ENCODE data around the gene KCNN3.

KCNN3 gene

DNA sequence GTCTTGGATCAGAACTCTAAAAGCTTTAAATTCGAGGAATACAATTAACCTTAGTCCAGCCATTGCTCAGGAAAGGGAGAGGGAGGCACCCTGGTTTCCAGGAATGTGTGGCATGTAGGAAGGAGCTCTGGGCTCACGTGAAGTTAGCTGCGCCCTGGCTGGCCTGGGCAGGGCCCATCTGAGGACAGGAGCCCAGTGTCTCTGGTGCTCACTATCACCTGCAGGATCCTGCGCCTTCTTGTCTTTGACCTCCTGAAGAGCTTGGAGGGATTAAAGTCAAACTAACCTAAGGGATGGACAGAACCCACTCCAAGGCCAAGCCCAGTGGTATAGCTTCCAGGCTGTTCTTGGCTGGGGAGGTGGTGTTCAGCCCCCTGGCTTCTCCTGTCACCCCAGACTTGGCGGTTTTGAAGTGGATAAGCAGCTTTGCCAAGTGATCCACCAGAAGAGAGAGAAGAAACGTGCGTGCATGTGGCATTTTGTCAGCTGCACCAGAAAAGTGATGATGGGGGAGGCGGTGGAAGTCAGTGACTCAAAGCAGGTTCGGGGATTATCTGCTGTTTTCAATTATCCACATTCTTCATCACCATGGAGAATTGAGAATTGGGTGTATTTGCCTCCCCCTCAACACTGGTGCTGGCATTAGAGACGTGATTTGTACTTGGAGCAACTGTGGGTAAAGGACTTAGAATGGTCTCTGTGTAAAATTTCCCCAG, 11.9 kb upstream of the KCNN3 start:
- H3K4me3 ChIP-seq (ENCODE audit: low read depth, low read length): no peak overlapping the region

DNA sequence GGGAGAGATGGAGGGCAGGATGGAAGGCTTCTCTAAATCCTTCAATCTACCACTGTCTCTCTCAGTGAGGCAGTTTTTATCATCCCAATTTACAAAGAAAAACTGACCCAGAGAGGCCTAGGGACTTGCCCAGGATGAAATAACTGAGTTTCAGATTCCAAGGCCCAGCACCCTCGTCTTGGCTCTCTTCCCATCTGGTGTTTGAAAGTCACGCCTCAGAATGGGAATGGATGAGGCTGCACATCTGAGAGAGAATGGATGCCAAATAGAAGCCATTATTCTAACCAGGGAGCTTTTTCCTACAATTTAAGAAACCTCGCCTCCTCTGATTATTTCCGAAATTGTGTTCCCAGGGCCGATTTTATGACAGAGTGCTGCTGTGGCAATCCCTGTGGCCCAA, 10.6 kb upstream of the KCNN3 start:
- H3K4me3 ChIP-seq (ENCODE audit: low read depth, low read length): no peak overlapping the region

DNA sequence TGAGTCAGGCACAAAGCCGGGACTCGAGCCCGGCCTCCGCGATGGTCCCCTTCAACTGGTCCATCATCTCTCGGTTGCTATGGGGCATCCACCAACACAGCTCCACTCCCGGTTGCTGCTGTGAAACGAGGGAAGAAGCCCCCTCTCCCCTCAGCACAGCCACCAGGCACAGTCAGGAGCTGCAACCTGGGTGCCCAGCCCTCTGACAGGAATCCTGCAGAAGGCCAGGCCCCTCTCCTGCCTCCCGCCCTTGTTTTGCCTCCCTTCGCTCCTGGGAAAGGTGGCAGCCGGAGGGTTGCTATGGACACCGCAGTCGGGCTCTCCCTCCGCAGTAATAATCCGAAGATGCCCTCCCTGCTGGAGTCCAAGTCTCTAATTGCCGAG, 8.9 kb upstream of the KCNN3 start:
- H3K4me3 ChIP-seq (ENCODE audit: low read depth, low read length): no peak overlapping the region

DNA sequence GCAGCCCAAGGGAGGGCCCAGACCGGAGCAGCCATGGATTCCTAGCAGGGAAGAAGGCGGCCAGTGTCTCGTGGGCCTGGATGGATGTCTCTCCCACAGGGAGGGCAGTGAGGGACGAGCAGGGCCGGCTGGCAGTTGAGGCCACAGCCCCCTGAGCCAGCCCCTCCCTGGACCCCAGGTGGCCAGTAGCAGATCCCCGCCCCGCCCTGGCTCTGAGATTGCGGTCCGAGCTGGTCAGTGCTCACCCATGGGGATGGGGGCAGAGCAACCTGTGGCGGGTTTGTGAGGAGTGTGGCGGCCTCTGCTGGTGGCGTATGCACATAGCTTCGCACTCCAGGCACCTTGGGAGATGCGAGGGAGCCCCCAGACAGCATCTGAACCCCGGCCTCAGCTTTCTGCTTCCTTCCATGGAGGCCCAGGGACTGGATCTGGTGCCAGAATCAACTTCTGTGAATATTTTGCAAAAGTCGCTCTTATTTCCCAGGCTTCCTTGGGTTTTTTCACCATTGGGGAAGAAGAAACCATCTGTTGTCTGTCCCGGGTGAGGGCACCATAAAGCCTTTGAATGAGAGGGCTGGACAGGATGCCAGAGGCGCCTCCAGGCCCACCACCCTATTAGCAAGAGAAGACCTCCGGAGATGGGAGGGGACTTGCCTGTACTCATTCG, 8.4 kb upstream of the KCNN3 start:
- H3K4me3 ChIP-seq (ENCODE audit: low read depth, low read length): no peak overlapping the region

DNA sequence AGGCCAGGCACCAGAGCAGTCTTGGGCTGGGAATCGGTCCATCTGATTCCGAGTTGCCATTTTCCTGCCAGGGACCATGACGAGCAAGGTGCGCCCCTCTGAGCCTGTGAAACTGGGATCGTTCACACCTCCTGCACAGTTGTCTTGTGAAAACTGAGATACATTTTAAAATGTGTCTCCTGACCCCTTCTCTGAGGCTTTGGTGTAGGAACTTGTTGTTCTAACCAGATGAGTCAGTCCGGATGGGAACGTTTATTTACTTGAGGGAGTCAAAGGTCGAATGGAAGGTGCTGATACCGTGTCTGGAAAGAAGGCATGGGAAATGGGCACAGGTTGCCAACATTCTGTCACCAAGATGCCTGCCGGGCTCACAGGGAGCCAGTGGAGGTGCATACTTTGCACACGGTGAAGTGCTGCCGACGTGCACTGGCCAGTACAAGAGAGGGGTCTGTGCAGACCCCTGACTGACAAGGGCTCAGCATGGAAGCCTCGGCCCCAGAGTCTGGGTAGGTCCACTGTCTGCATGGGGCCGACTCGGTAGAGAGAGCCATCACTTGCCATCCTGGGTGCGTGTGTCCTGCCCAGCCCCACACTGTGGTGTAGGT, 7.4 kb upstream of the KCNN3 start:
- H3K4me3 ChIP-seq (ENCODE audit: low read depth, low read length): no peak overlapping the region

DNA sequence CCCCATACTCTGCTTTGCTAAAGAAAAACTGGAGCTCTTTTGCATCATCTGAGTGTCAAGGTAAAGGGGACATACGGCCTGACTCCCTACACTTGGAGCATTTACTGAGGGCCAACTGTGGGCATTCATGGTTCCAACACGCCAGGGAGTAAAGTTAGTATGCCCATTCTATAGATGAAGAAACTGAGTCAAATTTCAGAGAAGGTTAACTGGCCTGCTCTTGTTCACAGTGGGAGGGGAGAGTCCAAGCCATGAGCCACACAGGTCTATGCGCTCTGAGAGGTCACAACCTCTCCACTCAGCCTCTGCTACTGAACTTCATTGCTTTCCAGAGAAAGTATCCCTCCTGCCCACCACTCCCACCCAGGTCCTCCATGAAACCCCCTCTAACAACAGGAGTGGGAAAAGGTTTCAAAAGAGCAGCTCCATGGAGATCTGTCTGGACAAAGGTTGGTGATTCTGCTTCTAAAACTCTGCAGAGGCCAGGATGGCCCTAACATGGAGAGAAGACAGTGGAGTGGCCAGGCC, 6.8 kb upstream of the KCNN3 start:
- H3K4me3 ChIP-seq (ENCODE audit: low read depth, low read length): no peak overlapping the region

DNA sequence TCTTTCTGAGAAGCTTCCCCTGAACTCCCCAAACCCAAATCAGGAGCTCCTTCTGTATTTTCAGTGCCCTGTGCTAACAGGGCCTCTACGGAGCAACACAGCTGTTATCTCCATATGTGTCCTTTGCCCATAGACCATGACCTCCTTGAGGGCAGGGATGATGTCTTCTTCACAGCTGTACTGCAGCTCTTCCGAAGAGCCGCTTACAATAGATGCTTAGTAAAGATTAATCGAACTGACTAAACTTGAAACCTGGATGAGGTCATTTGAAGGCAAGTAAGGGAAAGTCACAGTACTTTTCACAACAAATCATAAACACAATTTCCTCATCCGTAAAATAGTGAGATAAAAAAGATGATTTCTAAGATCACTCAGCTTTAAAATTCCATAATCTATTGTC, 4.4 kb upstream of the KCNN3 start:
- no peak overlapping the region for H3K4me3 ChIP-seq (ENCODE audit: low read depth, low read length)

DNA sequence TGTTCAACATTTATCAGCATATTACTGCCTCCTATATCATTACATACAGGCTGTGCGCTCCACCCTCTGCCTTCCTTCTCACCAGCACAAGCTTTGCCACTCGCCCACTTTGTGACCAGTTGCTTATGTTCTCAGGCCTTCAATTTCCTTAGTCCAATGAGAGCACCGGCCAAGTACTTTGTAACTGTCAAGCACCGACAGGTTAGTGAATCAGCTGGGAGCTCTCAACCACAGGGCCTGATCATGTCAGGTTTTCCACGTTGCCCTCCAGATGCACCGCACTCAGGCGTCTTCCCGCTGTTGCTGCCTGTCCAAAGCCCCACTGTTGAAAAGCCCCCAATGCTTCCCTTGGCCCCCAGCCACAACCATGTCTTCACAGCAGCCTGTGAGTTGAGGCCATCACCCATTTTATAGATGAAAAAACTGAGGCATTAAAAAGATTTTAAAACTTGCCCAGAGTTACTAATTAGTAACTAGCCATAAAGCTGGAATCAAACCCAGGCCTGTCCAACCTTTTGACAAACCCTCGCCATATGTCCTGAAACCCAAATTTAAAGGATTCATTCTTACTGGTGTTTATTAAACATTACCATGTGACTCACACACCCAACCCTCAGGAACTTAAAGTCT, 3.4 kb upstream of the KCNN3 start:
- H3K4me3 ChIP-seq (ENCODE audit: low read depth, low read length): no peak overlapping the region

DNA sequence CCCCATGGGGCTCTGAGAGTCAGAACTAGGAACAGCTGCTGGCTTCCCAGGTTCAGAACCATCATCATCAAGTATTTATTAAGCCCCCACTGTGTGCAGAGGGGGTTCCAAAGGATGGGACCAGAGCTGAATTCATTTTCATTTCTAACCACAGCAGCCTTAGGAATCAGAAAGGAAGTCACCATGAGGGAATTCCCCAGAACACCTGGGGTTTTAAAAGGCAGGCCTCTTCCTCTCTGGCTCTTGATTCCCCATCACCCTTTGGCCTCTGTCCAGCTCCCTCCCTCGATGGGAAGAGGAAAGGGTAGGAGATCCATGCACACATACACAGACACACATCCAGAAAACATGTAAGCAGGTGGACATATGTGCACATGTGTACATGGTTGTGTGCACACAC, 1.3 kb upstream of the KCNN3 start:
- no peak overlapping the region for H3K4me3 ChIP-seq (ENCODE audit: low read depth, low read length)

DNA sequence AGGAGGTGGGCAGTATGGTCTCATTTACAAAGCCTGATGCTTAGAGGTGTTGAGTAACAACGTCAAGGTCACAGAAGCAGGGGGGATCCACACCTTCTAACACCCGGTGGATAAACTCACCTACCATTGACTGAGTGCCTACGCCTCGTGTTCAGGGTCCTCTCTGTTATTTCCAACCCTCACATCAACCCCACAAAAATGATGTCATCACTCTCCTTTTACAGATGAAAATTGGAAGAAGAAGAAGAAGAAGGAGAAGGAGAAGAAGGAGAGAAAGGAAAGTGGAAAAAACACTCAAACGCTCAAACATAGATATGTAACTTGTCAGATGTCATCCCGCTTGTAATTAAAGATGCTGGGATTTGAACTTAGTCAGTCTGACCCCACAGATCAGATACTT, 653 bp upstream of the KCNN3 start:
- no peak overlapping the region for H3K4me3 ChIP-seq (ENCODE audit: low read depth, low read length)

DNA sequence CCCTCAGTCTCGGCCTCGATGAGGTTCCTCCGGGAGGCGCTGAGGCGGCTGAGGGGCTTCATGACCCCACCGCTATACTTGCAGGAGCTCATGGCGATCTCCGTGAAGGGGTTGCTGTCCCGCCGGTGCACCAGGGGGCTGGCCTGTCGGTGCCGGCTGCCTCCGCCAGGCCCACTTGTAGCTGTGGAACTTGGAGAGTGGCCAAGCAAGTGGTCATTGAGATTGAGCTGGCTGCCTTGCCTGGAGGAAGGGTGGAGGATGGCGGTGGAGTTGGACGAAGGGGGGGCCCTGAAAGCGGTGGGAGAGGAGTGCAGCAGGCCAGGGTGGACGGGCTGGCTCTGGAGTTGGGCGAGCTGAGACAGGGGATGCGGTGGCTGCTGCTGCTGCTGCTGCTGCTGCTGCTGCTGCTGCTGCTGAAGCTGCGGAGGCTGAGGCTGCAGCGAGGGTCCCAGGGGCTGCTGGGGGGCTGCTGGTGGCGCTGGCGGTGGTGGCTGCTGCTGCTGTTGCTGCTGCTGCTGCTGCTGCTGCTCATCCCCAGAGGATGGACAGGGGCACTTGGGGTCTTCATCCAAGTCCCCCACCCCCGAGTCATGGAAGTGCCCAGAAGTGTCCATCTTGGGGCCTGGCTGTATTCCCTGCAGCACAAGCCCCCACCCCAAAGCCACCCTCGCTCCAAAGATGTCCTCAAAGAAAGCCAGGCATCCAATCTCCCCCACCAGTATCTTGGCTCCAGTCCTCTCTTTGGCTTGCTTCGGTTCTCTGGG, 548 bp downstream of the KCNN3 start:
- no peak overlapping the region for H3K4me3 ChIP-seq (ENCODE audit: low read depth, low read length)

DNA sequence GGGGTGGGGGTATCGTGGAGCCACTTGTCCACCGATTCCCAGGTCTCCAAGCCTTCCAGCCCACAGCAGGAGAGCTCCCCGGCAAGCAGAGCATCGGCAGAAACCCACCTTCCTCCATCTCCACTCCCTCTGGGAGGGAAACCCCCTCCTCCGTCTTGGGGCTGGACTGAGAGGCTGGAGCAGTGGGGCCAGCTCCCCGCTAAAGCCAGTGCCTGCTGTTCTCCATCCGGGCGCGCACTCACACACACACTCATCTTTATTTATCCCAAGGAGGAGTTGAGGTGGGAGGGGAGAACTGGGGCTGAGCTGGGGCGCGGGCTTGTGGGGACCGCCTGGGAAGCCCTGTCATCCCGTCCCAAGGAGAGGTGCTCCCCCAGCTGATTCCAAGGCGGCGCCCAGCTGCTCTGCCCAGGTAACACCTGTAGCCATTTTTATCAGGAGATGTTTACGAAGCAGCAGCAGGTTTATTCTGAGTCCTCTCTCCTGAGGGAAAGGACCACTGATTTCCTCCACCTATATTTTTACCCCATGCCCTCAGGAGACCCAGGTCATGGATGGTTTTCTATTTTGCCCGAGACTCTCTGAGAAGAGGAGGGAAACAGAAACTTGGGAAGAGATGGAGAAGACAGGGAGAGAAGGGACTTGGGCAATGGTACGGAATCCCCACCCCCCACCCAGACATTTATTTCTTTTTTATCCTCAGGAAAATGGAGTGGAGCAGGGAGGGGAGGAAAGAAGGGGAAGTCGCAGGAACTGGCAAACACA, 2.1 kb downstream of the KCNN3 start:
- no peak overlapping the region for H3K4me3 ChIP-seq (ENCODE audit: low read depth, low read length)

DNA sequence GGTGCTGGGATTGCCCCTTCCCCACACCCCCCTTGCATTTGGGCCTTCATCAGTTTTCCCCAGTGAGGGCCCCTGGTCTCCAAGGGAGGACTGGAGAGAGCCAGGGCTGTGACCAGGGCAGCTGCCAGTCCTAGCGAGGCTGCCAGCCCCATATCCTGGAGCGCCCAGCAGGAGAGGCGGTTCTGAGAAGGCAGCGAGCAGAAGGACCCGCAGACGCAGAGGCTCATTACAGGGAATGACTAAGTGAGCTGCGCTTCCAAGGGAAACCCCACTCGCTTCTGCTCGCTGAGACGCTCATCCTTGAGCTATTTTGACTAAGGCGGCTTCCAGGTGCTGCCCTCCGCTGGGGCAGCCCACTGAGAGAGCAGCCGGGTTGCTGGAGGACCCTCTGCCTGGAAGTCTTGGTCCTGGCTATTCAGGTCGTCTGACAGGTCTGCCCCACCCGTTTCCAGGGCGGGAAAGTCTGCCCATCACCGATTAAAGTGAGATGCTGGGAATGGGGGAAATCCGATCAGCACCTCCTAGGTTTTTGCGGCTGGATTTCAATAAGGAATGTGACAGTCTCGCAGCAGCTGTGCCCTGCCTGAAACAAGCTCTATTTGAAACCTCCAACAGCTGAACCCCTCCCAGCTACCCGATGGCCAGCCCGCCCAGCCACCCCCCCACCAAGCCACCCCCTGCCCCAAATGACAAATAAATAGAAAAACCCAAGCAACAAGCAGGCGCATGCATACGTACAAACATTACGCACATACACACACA, 2.8 kb downstream of the KCNN3 start:
- H3K4me3 ChIP-seq (ENCODE audit: low read depth, low read length): no peak overlapping the region

DNA sequence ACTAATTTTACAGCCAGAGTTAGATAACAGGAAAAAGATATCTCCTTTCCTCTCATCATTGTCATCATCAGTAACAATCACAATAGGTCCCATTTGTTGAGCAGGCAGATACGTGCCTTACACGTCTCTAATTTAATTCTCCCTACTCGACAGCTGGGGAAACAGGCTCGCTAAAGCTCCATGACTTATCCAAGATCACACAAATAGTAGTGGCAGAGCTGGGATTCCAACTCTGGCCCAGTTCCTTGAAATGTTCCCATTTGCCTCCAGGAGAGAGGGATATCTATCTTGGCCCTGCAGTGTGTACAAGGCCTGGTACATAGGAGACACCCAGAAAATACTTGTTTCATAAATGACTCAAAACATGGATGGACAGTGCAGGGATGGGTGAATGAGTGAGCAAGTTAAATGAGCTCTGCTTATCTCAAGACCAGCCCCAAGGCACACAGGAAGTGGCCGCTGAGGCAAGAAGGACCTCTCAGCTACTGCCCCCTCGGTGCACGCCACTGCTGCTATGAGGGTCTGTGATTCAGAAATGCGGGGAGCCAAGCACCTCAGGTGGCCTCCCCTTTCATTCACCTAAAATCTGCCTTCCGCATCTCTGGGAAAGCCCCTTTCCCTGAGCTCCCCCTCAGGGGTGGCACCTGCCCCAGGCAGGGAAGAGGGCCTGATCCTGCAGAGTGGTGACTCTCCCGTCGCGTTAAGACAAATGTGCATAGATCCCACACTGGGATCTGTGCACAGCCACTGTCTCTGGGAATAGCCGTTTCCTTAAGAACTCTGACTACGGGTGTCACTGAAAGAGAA, 3.6 kb downstream of the KCNN3 start:
- H3K4me3 ChIP-seq (ENCODE audit: low read depth, low read length): no peak overlapping the region

DNA sequence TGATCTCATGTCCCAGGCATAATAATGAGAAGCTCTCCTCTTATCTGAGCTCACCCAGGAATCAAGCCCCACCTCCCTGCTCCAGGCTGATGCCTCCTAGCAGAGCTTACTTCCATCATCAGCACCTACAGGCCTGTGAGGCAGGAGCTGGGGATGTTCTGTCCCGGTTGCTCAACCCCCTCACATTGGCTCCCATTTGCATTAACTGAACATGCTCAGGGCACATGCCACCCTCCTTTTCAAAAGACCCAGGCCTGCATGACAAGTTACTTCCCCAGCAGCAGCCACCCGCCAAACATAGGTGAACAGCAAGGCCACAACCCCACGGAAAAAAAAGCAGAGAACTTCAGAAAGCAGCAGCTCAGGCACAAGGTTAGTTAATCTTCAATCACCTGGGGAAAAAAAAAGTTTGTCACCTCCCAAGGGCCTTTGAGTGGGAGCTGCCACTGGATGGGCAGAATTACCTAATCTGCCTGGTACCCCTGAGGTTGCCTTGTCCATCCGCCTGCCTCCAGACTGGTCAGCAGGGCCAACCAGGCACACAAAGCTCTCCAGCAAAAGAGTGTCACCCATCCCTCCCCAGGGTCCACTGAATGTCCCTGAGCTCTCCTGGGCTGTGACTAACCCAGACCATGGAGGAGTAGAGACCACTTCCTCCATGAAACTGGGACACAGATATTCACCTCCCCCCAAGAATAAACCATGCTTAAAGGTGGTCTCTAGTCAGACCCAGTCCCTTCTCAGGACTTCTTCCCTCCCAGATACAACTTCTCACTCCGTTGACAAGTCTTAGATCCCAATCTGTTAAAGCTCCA, 4.4 kb downstream of the KCNN3 start:
- no peak overlapping the region for H3K4me3 ChIP-seq (ENCODE audit: low read depth, low read length)

DNA sequence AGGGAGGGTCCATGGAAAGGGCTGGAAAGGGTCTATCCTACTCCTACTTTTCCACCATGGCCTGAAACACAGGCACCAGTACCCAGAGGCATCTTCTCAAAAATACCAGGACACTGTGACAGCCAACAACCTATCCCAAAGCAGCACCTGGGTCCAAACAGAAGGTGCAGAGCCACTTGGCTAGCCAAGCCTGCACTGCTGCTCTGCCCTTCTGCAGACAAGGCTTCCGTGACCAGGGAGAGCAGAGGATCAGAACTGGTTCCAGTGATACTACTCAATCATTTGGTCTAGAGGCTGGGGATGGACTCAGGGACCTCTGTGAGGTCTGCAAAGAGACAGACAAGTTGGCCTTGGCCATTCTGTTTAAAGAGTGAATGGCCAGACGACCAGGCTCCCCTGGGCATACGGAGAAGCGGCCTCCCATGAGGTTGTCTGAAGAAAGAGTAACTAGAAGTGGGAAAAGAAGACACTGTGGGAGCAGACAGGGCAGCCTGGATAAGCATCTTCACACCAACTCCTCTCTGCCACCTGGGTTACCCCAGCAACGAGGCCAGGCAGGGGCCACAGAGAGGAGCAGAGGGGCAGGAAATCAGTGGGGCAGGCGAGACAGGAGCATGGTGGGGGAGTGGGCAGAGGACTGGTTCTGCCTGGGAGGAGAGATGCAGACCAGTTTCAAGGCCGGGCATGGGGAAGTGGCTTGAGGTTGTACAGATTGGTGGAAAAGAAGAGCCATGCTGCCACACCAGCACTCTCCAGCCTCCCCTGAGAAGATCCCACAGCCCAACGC, 5.7 kb downstream of the KCNN3 start:
- no peak overlapping the region for H3K4me3 ChIP-seq (ENCODE audit: low read depth, low read length)

Measured in iPS-11a (cell line).